GM18520 (cell line): ENCODE data around the gene ESRRA.

ENCODE experiments used
- ATAC-seq: cut with Tn5 transposase; IDR thresholded peaks from one replicate; pipeline ENCODE4 v1.9.1; 2021; ENCODE audit not compliant: unreplicated experiment

The ESRRA gene

DNA sequence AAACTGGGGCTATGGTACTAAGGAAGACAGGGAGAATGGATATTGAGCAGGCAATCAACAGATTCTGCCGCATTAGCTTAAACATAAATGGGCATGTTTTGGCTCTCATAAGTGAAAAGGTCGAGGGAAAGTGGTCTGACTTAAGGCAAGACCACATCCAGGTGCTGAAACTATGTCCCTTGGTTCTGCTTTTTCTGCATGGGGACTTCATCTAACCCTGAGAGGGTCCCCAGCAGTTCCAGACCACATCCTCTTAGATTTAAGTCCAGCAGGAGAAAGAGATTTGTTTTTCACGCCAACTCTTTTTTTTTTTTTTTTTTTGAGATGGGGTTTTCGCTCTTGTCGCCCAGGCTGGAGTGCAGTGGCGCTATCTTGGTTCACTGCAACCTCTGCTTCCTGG, 59.1 kb downstream of the ESRRA start:
- ATAC-seq: no peak

DNA sequence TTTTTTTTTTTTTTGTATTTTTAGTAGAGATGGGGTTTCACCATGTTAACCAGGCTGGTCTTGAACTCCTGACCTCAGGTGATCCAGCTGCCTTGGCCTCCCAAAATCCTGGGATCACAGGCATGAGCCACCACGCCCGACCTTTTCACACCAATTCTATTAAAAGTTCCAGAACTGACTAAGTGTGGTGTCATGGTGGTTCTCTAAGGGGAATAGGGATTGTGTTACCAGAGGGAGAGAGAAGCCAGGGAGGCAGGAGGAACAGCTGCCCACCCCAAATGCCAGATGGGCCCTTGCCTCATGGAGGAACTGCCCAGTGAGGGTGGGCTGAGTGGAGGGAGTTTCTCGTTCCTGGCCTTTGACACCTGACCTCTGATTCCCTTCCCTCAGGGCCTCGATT, 59.6 kb downstream of the ESRRA start:
- no peak for ATAC-seq
